AG20443 (cell line): ENCODE measurements around the gene AKR1A1.

Experiments
- DNase-seq: peaks from one replicate; pipeline ENCODE4 v3.0.0; 2012; ENCODE audit warnings: low spot score, mixed read lengths

Gene AKR1A1

DNA sequence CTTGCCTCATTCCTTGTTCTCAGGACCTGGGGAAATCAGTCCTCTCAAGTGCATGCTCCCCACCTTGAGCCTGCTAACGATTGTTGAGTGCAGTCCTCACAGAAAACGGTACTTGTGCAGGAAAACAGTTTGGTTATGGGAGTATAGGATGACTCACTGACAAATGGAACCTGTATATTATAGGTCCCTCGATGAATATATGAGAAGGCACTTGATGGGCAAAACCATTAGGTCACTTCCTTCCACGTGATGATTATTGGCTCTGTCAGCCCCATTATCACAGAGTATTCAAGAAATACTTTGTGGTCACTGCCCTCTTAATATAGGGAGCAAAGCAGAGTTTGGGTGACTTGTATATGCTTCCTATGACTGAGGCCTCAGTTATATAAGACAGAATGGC is 67.0 kb downstream of the AKR1A1 start:
- DNase-seq = no peak

DNA sequence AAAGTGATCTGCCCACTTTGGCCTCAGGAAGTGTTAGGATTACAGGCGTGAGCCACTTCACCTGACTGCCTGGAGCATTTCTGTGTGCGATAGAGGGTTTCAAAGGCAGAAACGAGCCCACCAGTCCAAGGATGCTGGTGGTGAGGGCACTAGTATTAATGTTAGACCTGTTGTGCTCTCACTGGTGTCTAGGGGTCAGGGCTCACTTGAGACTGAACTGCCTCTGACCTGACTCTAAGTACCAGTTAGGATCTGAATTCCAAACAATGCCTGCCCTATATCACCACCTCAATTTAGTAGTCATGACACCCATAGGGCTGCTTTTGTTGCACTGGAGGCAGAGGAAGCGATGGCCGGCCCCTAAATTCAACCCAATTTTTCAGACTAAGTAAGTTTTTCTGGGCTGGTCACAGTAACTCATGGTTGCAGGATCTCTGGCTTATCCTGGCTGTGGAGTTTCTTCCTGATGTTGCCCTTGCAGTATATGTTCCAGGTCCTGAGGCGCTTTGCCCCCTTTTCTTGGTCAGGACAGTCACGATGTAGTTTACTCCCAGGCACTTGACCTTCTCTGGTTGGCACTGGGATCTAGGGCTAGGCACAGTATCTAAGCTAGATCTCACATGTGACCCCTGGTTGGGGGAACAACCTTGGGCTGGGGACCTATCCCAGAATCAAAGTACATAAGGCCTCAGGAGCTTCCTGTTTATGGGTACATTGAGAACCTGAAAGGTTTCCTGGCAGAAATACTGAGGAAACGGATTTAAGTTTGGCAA is 68.7 kb downstream of the AKR1A1 start:
- DNase-seq = no peak
